HG03442 (cell line): Measurements from ENCODE around the gene IGSF3.

Experiments
- ATAC-seq: cut with Tn5 transposase; IDR thresholded peaks from one replicate; pipeline ENCODE4 v1.9.1; 2021; ENCODE audit warnings: mild to moderate bottlenecking, moderate library complexity; ENCODE audit not compliant: unreplicated experiment

IGSF3 gene

DNA sequence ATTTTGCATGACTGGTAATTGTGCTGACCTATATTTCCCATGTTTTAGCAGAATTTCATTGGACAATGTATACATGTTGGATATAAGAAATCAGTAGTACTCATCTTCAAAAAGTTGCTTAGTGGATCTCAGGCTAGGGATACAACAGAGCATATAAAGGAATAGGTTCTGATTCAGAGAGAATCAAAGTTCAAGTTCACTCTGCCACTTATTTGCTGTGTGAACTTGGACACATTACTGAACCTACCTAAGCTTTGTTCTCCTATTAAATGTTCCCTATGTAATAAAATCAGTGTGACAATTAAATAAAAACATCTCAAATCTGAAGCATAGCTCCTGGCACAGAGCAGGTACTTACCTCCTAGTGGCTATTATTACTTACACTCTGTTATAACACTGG is 106.0 kb downstream of the IGSF3 start:
- no peak for ATAC-seq

DNA sequence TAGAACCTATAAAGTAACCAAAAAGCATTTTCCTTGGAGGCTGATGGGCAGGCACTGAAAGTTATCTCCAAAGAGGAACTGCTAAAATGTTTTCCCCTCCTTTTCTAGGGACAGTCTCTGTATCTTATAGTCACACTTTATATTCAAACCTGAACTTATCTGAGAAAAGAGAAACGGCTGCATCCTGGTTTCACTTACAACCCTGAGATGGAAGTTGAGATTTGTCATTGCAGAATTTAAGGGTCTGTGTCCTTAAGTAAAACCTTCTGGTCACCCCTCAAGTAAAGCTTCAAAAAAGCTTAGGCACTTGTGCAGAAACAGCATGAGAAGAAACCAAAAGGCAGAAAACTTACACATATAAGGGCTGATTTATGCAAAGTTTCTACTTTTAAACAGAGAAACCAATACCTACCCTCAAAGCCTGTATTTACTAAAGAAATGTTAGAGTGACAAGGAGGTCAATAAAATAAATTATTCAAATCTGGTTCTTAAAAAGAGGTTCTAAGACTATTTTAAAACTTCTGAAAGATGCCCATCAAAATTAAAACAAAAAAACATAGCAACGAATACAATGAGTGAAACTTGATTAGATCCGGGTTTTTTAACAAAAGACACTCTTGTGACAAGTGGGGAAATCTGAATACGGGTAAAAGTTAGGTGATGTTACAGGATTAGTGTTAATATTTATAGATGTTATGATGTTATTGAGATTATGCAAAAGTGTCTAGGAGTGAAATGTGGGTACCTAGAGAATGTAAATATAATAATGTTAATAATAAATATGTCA is 106.6 kb downstream of the IGSF3 start:
- no peak for ATAC-seq

DNA sequence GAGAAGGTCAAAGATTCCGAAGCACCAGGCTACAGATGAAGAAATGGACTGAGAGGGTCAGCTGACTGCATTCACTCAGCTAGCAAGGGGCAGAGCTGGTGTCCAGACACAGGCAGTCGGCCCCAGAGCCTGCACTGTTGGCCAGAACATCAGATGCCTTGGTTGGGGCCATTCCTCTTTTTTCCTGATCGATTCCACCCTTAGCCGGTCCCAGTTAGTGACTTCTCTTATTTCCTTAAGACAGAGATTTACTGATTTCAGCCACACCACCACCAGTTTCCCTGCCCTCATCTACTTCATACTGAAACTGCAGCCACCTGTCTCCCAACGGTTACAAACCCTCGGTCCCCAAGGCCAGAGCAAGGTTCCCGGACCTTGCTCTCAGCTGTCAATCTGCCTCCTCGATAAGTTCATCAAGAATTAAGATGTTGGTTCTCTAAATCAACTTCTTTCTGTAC is 108.2 kb downstream of the IGSF3 start:
- peak; percentile 26 for ATAC-seq

DNA sequence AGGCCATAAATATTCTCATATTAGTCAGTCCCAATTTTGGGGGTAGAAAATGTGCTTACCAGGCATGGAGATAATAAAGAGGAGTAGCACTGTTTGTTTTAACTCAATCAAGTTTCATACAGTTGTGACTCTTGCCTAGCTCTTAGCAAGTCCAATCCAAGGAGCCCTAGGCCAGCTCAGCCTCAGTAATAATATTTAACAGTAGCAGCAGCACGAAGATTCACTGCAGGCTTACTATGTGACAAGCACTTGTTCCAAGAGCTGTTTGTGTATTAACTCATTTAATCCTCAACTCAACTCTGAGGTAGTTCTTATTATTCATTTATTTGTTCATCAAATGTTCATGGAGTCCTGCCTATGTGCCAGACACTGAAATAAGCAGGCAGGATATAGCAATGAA is 109.0 kb downstream of the IGSF3 start:
- no peak for ATAC-seq

DNA sequence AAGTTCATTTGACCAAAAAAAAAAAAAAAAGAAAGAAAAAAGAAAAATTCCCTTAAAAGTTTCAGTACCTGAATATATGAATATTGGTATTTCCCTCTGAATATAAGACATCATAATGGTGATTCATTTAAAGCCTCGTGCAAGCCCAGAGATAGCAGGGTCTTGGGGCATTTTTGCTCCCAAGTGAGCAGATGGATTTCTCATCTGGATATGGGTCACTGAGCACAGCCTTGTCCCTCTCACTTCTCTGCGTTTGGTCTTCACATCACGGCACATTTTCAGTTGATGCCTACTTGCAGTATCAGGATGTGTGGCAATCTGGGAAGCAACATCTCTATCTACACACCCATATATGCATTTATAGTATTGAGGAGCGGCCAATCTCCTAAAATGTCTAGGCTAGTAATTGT is 109.4 kb downstream of the IGSF3 start:
- ATAC-seq: peak; percentile 37

DNA sequence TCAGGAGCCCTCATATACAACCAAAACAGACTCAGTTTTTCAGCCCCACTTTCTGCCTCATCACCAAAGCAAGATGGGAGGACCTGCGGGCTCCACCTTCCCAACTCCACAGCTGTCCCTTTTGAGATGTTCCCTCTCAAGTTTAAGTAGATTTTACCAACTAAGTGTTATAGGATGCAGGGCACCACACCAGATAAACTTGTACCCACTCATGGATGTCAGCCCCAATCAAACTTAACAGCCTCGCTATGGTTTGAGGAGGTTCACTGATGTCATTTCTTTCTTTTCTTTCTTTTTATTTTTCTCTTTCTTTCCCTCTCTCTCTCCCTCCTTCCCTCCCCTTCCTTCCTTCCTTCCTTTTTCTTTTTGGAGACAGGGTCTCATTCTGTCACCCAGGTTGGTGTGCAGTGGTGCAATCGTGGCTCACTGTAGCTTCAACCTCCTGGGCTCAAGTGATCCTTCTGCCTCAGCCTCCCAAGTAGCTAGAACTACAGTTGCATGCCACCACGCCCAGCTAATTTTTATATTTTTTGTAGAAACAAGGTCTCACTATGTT is 110.1 kb downstream of the IGSF3 start:
- ATAC-seq: no peak

DNA sequence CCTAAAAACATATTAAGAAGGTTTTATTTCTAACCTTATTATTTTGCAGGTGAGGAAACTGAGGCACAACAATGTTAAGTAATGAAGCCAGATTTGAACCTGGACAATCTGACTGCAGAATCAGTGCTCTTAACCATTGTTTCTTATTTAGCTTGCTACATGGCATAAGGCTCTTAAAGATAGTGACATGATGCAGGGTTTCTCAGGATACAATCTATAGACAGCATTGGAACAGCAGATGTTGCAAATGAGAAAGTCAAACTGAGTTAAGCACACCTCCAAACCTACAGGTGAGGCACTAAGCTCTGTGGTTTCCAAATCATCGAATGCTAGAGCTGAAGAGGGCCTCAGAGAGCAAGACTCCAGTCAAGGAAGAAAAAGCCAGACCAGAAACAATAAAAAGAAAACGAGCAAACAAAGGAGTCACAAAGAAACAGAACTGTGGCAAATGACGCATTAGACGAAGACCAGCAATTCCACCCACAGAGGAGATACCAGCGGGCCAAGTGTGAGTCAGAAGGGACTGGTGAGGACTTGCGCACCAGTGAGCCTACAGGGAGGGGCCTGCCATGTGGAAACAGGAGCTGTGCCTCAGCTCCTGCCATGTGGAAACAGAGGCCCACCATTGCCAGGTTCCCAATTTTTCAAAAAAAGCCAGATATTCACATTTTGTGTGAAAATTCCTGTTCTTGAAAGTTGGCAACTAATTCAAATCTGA is 111.1 kb downstream of the IGSF3 start:
- peak; percentile 60 for ATAC-seq

DNA sequence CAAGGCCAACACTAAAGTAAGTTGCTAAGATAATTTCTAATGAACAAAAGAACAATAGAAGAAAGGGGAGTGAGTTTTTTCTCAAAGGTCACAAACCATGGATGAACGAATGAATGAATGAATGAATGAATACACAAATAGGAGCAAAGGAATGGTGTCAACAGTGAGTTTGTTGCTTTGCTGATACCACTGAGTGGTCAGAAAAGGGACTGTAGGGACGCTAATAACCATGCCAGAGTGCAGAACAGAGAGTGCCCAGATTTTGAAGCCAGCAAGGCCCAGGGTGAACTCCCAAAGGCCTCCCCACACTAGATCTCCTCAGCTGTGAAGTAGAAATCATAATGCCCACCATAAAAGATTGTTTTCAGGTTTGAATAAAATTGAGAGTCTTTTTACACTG is 112.6 kb downstream of the IGSF3 start:
- ATAC-seq: no peak

DNA sequence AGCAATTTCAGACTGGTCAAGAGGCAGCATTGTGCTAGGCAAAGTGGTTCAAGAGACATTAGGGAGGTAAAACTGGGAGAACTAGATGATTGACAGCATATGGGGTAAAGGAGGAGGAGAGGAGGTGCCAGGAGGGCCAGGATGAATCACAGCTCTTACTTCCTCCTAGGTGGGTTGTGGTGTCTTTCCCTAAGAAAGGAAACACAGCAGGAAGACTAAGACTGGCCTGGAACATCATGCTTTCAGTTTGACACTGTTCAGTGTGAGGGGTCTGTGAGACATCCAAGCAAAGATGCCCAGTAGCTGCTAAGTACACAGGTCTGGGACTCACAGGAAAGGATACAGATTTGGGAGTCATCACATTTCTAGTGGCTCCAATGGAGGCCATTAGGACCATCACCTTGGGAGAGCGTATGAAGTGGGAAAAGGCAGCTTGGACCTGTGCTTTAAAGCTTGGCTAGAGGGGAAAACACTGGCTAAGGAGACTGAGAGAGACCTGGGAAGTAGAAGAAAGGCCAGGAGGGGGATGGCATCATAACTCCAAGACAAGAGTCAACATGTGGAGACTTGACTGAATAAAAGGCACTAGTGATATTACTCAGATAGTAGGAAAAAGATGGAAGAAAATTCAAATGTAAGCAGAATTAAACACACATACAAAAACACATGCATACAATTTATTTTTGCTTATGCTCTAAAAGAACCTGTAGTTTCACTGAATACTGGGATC is 114.0 kb downstream of the IGSF3 start:
- no peak for ATAC-seq

DNA sequence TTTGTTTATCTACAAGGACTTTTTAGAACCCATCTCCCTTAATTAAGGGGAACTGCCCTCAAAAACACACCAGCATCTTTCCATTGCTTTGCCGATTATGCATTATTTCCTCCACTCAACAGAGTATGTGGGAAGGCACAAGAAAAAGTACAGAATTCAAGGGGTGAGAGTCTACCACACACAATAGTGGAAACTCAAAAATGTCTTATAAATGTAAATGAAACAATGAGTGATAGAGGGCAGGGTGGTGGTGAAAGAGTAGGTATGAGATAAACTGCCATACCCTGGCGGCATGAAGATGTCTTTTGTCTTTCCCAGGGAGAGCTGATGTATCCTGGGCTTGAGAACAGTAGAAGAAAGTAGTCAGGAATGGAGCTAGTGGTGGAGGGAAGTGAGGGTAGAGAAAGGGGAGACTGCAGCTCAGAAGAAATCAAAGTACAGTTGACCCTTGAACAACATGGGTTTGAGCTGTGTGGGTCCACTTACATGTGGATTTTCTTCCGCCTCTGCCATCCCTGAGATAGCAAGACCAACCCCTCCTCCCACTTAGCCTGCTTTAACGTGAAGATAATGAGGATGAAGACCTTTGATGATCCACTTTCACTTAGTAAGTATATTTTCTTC is 121.1 kb downstream of the IGSF3 start:
- no peak for ATAC-seq

DNA sequence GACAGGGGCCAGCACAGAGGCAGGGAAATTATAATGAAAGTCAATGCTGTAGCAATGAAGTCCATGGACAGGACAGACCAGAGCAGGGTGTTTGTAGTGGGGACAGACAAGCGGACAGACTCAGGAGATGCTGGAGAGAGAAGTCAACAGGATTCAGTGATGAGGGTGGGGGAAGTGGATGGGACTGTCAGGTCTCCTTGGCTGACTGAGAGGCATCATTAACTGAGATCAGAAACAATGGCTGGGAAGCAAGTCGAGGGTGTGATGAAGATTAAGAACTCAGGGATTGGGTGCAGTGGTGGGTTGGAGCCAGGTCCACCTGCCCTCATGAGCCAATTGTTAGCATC is 122.2 kb downstream of the IGSF3 start:
- ATAC-seq: no peak

DNA sequence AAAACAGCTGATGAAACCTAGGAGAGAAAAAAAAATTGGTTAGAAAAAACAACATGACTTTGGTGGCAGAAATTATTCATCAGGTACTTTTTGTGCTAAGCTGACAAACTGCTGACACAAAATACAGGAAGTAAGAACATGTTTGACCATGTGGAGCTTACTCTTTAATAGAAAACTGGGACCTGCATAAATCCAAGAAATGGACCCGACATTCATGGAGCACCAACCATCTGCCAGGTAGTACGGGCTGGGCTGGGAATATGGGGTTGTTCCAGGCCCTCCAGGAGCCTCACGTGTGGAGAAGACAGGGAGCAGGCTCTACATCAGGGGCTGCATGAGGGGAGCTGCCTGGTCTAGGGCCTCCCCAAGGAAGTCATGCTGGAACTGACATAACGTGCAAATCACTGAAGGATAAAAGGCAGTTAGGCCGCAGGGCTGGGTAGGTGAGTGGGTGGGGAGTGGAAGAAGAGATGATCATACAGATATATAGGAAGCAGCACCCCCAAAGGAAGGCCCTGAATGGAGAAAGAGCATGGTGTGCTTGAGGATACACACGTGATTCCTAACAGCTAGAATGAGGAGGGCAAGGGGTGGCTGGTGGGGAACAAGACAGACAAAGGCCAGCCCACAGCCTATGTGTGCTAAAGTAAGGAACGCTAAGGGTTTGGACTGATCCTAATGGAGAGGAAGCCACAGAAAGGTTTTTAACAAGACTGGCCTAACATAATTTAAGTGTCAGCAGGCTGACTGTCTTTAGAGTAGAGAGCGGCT is 122.8 kb downstream of the IGSF3 start:
- ATAC-seq: peak; percentile 52

DNA sequence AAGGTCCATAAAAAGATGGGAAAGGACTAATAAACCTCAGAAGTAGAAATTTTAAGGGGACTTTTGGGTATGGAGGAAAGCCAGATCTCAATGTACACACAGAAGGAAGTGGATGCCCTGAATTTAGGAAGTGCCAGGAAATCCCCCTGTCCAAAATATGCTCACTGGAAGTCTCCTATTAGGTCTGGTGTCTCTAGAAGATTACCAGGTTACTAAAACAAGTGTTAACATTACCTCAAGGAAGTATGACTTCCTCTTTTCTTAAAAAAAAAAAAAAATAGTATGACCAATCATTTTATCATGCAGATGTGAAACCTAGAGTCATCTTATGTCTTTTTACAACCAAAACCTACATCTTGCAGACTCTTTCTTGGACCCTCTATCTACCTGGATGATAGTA is 127.4 kb downstream of the IGSF3 start:
- ATAC-seq: peak; percentile 47

DNA sequence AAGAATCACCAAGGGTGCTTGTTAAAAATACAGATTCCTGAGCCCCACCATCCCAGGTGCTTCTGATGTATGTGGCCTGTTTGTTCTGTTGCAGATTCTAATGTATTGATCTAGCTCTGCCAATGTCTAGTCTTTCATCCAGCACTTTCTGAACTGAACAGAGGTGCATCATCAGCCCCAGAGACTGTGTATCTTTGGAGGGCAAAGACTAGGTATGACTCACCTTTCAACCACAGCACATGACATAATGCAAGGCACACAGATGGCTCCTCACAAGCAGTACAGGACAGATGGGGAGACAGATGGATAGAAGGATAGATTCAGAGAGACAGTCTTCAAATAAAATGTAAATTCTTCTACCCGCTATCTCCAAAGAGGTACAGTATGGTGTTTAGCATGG is 129.0 kb downstream of the IGSF3 start:
- peak; percentile 78 for ATAC-seq

DNA sequence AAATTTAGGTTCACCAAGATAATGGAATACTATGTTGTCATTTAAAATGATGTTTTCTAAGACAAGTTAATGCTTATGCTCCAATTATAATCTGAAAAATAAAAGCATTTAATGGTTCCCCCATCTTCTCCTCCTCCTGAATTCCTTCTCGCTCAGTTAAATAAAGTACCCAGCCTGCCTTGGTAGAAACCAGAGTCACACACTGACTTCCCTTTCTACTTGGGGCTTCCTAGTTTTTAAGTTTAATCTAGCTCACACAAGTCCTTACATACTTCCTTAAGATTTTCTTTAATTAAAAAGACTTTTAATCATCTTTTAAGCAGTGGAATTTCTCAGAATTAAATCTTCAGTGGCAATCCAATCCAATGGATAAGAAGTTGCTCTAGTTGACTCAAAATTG is 129.6 kb downstream of the IGSF3 start:
- no peak for ATAC-seq

DNA sequence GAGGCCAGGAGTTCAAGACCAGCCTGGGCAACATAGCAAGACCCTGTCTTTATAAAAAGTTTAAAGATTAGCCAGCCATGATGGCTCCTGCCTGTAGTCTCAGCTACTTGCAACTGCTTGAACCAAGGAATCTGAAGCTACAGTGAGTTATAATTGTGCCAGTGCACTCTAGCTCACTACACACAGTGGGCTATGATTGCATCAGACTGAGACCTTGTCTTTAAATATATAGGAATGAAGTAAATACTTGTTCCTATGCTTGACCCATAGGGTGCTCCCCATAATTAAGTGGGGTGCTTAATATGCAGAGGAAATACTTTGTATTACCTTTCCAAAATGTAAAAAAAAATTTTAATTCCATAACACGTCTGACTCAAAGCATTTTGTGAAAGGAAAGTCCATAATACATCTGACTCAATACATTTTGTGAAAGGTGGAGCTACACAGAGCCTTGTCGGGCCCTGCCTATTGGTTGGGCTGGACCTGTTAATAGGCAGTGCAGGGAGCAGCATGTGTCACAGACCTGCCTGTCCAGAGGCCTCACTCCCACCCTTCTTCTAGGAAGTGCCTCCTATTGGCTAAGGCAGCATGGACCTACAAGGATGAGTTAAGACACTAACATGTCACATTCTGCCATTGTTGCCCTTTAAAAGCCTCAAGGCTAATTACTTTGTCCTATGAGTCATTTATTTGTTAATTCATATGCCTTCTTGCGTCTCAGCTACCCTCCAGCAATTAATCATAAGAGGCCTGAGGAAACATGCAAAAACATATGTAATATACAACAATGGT is 130.3 kb downstream of the IGSF3 start:
- ATAC-seq: no peak

DNA sequence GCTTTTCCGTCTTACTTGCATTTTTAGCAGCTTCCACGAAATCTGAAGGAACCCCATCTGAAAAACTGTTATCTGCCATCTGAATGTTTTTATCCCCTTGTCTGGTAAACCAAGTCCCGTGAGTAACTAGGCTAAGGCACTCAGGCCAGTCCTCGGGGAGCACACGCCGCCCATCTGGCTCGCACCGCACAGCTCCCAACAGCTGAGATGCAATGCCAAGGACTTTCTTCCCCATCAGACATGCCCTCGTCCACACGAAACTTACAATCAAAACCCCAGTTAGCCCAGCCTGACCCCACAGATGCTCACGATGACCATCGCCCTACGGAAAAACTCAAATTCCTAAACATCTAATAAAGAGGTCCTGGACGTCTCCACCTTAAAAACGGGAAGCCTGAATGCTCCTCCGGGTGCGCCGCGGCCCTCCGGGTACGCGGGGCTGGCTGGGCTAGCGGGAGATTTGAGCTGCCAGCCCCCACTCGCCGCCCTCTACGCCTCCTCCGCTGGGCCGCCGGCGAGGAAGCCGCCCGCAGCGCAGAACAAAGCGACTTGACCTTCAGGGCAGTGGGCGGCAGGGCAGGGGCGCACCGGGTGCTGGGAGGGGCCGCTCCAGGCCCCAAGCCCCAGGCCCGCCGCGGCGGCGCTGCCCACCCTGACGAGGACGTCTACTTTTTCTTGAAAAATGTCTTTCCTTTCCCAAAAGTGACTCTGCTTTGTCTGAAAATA is 133.4 kb downstream of the IGSF3 start:
- no peak for ATAC-seq

DNA sequence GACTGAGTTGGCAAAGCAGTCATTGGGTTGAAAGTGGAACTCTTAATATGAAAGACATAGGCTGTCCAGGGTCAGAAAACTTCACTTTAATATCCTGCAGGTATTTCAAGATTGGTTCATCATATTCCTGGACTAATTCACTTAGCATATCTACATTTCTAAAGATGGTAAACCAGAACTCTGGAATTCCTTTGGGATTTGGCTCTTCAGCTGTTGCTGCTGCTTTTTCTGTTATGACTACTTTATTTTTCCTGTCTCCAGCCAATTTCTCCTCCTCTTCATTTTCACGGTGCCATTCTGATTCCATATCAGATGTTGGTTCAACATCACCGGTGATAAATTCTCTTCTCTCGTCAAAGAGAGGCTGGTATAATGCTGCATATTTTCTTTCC is 134.1 kb downstream of the IGSF3 start:
- ATAC-seq: no peak
